T follicular helper cell (primary cell): ENCODE measurements around the gene CDH10.

ENCODE experiments used
- DNase-seq: peaks from one replicate; pipeline ENCODE4 v3.0.0-alpha.2; 2020; ENCODE audit warnings: low read depth

CDH10 gene

GRCh38 chr5:24598956-24599355, 45.8 kb downstream of the CDH10 start:
- no peak for DNase-seq

- DNase-seq = no peak
Observed at GRCh38 chr5:24595329-24595728, 49.4 kb downstream of the CDH10 start.

GRCh38 chr5:24591426-24591825, 53.4 kb downstream of the CDH10 start:
- DNase-seq = no peak

- no peak for DNase-seq
Observed at GRCh38 chr5:24589566-24589965, 55.2 kb downstream of the CDH10 start.

- no peak for DNase-seq
Observed at GRCh38 chr5:24585751-24586150, 59.0 kb downstream of the CDH10 start.

- no peak for DNase-seq
Observed at GRCh38 chr5:24571302-24571701, 73.5 kb downstream of the CDH10 start.

- no peak for DNase-seq
Observed at GRCh38 chr5:24566933-24567332, 77.8 kb downstream of the CDH10 start.

- no peak for DNase-seq
Observed at GRCh38 chr5:24555229-24555628, 89.5 kb downstream of the CDH10 start.

GRCh38 chr5:24547132-24547531, 97.6 kb downstream of the CDH10 start:
- no peak for DNase-seq

- no peak for DNase-seq
Observed at GRCh38 chr5:24539613-24540012, 105.2 kb downstream of the CDH10 start.

GRCh38 chr5:24538346-24538745, 106.4 kb downstream of the CDH10 start:
- DNase-seq = no peak

GRCh38 chr5:24535646-24536045, 109.1 kb downstream of the CDH10 start:
- DNase-seq = no peak

- no peak for DNase-seq
Observed at GRCh38 chr5:24530906-24531305, 113.9 kb downstream of the CDH10 start.

GRCh38 chr5:24525414-24525813, 119.4 kb downstream of the CDH10 start:
- no peak for DNase-seq

GRCh38 chr5:24512423-24512822, 132.4 kb downstream of the CDH10 start:
- no peak for DNase-seq

- DNase-seq = no peak
Observed at GRCh38 chr5:24510523-24510988, 134.2 kb downstream of the CDH10 start.

GRCh38 chr5:24509943-24510342, 134.8 kb downstream of the CDH10 start:
- DNase-seq = no peak

GRCh38 chr5:24505258-24505657, 139.5 kb downstream of the CDH10 start:
- no peak for DNase-seq

GRCh38 chr5:24497591-24498157, 147.1 kb downstream of the CDH10 start:
- DNase-seq = no peak

- DNase-seq = no peak
Observed at GRCh38 chr5:24497145-24497544, 147.6 kb downstream of the CDH10 start.

GRCh38 chr5:24496268-24496667, 148.5 kb downstream of the CDH10 start:
- no peak for DNase-seq

GRCh38 chr5:24492229-24492628, 152.5 kb downstream of the CDH10 start:
- DNase-seq = no peak

GRCh38 chr5:24491490-24491889, 153.3 kb downstream of the CDH10 start:
- no peak for DNase-seq
